ENCODE results near the gene CCDC85A.

Gene CCDC85A

DNA sequence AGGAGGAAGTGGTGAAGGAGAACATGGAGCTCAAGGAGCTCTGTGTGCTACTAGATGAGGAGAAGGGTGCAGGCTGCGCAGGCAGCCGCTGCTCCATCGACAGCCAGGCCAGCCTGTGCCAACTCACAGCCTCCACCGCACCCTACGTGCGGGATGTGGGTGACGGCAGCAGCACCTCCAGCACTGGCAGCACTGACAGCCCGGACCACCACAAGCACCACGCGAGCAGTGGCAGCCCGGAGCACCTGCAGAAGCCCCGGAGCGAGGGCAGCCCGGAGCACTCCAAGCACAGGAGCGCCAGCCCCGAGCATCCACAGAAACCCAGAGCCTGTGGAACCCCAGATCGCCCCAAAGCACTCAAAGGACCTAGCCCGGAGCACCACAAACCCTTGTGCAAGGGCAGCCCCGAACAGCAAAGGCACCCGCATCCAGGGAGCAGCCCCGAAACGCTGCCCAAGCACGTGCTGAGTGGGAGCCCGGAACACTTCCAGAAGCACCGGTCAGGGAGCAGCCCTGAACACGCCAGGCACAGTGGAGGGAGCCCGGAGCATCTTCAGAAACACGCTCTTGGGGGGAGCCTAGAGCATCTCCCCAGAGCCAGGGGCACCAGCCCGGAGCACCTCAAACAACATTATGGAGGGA is 9.0 kb downstream of the CCDC85A start:
- no peak for DNase-seq (ENCODE audit: low spot score)

- DNase-seq (ENCODE audit: low spot score), result no peak
These were observed 11.8 kb downstream of the CCDC85A start for GRCh38 chr2:56195563-56195962.

DNA sequence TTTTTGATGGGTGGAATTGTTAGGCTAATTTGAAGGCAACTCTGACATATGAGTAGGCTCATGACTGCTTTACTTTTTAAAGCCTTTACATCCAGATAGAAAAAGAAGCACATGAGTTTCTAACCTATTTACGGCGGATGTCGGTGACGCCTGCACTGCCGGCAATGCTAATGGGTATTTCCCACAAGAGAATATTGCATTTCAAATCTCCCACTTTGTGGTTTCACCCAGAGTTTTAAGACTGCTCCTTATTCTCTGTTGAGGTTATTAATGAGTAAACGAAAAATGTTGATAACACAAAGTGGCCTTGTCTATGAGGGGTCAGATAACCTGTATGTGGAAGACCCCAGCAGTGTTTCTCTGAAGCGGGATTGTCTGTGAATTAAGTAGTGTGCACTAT is 14.0 kb downstream of the CCDC85A start:
- DNase-seq (ENCODE audit: low spot score), result no peak

GRCh38 chr2:56198936-56199335 is 15.1 kb downstream of the CCDC85A start:
- DNase-seq (ENCODE audit: low spot score), result no peak

DNA sequence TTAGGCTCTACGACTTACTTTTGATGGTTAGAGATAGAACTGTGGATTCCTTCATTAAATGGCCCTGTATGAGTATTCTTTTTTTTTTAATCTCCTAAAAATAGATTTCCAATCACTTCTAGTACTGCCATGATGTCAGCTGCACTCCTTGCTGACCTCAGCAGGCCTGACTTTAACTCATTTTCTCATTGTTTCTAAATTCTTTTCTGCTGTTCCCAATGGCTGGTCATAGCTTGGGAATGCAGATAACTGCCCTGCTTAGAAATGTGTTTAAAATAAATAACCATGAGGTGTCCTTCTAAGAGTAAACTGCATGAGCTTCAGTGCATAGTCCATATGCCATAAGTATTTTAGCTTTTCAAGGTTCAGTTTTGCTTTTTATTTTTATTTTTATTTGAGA is 15.7 kb downstream of the CCDC85A start:
- DNase-seq (ENCODE audit: low spot score), result no peak

GRCh38 chr2:56202381-56203121 is 18.8 kb downstream of the CCDC85A start:
- no peak for DNase-seq (ENCODE audit: low spot score)

GRCh38 chr2:56204556-56204955 is 20.8 kb downstream of the CCDC85A start:
- DNase-seq (ENCODE audit: low spot score), result no peak

- DNase-seq (ENCODE audit: low spot score), result no peak
These were observed 22.5 kb downstream of the CCDC85A start for GRCh38 chr2:56206250-56206649.

GRCh38 chr2:56207760-56208159 is 24.0 kb downstream of the CCDC85A start:
- DNase-seq (ENCODE audit: low spot score), result no peak

- no peak for DNase-seq (ENCODE audit: low spot score)
These were observed 24.6 kb downstream of the CCDC85A start for GRCh38 chr2:56208380-56208779.

GRCh38 chr2:56209701-56210100 is 25.9 kb downstream of the CCDC85A start:
- DNase-seq (ENCODE audit: low spot score), result no peak

DNA sequence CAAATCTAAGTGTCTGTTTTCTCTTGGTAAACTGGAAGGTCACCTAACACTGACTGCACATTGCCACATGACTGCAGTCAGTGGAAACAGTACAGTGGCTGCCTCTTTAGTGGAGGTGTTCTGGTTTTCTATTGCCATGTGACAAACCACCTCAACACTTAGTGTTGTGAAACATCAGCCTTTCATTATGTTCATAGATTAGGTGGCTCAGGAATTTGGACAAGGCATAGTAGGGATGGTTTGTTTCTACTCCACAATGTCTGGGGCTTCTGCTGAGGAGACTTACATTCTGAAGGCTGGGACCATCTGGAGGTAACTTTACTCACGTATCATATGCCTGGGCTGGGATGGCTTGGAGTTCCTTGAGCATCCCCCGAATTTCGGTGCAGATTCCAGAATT is 26.5 kb downstream of the CCDC85A start:
- DNase-seq (ENCODE audit: low spot score), result no peak

DNA sequence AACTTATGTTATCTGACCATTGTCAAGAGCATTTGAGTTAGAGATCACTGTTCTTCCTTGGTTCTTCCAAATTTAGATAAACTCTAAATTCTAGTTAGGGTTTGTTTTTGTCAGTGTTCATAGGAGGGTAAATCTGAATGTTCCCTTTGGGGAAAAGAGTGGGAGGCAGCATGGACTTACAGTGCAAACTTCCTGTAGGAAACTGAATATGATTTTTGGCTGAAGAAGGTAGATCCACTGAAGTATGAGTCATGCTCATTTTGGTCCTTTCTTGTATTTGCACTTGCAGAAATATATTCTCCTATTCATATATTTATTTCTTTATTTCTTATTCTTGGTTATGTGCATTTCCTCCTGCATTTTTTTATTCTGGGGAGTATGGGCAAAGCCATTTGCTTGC is 27.3 kb downstream of the CCDC85A start:
- DNase-seq (ENCODE audit: low spot score), result no peak

DNA sequence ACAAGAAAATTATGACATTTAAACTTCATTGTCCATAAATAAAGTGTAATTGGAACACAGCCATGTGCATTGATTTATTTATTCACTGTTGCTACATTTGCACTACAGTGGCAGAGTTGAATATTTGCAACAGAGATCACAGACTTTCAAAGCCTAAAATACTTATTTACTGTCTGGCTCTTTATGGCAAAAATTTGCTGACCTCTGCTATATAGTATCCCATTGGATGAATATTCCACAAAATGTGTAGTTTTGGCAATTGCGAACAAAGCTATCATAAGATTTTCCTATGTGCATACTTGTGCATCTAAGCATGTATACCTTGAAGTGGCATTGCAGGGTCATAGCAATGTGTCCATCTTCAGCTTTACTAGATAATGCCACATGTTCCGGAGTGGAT is 32.1 kb downstream of the CCDC85A start:
- DNase-seq (ENCODE audit: low spot score), result no peak

GRCh38 chr2:56217106-56217505 is 33.3 kb downstream of the CCDC85A start:
- no peak for DNase-seq (ENCODE audit: low spot score)

DNA sequence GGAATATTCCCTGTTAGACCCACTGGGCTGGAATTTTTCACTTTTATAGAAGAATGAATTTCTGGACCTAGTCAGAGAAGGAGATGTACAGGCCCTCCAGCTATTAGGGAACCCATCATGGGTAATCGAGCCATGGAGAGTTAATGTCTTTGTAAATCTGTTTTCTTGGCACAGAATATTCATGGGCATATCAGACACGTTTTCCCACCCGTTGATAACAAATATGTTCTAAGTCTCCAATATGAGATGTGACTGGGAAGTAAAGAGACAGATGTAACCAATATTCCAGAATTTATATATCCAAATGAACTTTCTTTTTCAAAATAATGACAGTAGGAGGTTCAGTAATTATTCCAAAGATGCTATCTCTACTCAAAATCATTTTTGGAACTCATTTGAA is 38.7 kb downstream of the CCDC85A start:
- no peak for DNase-seq (ENCODE audit: low spot score)

DNA sequence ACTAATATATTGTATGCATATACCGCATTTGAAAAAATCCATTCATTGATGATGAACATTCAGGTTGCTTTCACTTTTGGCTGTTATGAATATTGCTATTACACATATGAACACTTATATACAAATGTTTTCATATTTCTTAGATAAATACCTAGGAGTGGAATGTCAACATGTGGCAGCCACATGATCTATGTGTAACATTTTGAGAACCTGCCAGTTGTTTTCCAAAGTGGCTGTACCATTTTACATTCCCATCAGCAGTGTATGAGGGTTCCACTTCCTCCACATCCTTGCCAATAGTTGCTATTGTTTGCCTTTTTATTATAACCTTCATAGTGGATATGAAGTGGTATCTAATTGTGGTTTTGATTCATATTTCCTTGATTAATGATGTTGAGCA is 40.5 kb downstream of the CCDC85A start:
- DNase-seq (ENCODE audit: low spot score), result no peak

DNA sequence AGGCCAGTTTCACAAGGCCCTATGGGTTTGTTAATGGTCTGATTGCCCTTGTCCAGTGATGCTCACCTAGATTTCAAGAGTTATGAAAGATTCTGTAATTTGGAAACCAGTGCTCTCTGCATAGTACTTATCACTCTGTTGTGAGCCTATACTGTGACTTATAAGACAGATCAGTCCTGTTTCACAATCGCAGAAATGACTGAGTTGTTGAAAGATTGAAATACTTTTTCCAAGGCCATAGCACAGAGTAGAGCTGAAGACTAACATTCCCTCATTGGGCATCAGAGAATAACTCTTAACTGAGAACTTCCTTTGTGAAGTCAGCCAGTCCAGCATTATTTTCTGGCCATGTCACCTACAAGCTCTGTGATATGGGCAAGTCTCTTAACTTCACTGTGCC is 44.0 kb downstream of the CCDC85A start:
- DNase-seq (ENCODE audit: low spot score), result no peak

DNA sequence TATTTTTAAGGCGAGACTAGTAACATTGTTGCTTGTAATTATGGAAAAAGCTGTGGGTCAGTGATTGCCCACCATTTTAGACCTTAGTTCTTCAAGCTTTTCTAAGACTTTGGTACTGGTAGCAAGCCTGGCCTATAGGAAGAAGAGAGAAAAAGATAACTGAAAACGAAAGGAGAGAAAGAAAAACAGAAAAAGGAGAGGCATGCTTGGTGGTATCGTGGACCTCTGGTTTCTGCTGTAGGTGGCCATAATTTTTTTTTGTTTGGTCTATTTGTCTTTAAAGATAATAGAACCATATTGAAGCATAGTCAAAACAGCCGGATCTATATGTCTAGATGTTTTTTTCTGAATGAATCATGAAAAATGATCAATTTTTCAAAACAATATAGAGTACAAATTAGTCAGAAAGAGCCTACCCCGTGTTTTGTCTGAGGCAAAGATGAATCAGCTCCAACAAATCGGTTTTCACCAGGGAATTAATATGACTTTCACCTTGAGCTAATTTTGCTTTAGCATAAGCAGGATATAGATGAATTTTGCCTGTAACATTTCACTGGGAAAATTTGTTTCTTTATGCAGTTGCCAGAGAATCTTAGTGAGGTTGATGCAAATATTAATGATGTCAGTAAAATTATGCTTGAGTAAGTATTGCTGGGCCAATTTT is 45.7 kb downstream of the CCDC85A start:
- no peak for DNase-seq (ENCODE audit: low spot score)

- no peak for DNase-seq (ENCODE audit: low spot score)
These were observed 46.4 kb downstream of the CCDC85A start for GRCh38 chr2:56230156-56230555.

DNA sequence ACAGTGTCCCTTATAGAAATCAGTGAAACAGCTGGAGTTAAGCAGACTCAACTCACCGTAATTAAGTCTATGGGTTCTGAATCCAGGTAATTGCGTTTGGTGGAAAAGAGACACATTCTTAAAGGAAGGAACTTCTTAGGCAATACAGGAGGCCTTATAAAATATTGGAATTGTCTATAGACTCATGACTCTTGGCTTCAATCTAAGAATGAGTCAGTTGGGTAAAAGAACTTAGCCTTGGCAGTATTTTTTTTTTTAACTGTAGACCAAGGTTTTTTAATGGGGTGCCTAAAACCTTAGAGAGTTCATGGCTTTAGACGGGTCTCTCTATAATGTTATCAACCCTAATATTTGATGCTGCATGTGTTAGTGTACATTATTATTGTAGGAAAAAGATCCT is 47.6 kb downstream of the CCDC85A start:
- no peak for DNase-seq (ENCODE audit: low spot score)

DNA sequence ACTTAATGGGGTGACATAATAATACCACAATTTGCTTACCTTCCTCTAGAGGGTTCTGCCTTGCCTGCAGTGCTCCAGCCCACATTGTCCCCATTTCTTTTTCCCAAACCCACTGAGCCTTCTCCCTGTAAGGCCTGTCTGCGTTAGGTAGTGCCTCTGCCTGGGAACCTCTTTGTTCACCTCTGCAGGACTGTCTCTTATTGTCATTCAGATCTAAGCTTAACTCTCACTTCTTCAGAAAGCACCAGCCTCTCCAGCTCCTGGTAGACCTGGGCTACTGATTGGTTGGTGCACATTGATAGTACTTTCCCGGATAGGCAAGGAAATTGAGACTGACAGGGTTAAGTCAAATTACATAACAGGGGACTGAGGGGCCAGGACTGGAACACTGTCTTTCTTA is 49.1 kb downstream of the CCDC85A start:
- DNase-seq (ENCODE audit: low spot score), result no peak

DNA sequence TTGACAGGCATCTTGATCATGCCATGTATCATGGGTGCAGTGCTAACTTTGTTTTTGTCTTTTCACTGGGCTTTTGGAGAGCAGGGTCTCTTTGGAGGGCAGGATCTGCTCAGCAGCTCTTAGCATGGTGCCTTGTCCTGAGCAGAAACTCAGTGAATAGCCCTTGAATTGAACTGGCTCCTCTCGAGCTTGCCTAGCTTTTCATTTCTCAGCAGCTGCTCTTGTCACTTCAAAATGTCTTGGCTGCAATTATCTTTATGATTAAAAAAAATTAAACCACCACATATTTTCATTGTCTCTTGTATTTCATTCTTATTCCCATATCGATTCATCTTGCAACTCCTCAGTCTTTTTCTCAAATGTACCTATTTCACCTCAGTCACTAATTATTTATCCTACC is 50.5 kb downstream of the CCDC85A start:
- no peak for DNase-seq (ENCODE audit: low spot score)
